Measurements from ENCODE around the gene HMCN2.

HMCN2 gene

DNA sequence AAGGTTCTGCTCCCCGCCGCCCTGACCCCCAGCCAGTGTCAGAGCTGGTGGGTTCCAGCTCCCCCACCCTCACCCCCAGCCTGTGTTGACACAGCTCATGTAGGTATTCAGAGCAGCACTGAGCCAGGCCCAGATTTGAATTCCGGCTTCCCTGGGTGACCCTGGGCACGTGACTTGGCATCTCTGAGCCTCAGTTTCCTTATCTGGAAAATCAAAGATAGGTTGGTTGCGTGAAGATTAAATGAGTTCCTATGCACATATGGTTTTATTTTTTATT is 42.0 kb downstream of the HMCN2 start:
- DNase-seq (ENCODE audit: low spot score) = no peak

DNA sequence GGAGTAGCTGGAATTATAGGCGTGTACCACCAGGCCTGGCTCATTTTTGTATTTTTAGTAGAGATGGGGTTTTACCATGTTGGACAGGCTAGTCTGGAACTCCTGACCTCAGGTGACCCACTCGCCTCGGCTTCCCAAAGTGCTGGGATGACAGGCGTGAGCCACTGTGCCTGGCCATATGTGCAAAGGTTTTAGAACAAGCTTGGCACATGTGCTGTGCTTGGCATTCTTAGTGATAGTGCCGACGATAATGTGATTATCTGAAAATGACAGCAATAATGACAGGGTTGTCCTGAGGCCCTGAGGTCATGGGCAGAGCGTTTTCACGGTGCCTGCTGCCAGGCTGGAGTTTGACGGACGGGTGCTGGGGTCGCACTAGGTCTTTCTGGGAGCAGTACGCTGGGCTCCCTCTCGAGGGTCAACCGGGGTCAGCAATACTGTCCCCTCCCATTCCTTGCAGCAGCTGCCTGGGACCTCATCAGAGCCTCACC is 42.6 kb downstream of the HMCN2 start:
- no peak for DNase-seq (ENCODE audit: low spot score)

- no peak for DNase-seq (ENCODE audit: low spot score)
Observed at GRCh38 chr9:130309689-130310455, 44.3 kb downstream of the HMCN2 start.

DNA sequence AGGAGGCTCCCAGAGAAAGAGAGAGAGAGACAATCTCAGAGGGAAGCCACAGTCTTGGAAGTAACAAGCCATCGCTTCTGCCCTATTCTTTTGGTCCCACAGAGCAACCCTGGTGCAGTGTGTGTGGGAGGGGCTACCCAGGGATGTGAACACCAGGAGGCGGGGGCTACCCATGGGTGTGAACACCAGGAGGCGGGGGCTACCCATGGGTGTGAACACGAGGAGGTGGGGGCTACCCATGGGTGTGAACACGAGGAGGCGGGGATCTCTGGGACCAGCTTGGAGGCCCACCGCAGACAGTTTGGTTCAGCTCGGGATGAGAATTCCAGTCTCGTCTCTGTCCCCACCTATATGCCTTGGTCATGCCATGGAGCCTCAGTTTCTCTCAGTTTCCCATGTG is 44.9 kb downstream of the HMCN2 start:
- DNase-seq (ENCODE audit: low spot score) = no peak

DNA sequence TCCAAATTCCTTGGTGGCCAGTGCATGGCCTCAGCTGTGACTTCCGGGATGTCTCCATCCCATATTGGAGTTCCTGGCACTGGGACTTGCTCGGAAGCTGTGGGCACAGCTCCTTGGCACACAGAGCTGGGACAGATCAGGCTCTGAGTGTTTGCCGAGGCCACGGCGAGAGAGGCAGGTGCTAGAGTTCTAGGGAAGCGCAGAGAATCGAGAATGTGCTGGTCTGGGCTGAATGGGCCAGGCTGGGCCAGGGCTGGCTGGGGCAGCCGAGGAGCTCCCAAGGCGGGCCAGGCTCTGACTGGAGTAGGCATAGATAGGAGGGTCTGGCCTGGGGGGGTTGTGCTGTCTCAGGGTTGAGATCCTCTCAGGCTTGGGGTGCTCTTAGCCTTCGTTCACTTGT is 45.4 kb downstream of the HMCN2 start:
- no peak for DNase-seq (ENCODE audit: low spot score)

DNA sequence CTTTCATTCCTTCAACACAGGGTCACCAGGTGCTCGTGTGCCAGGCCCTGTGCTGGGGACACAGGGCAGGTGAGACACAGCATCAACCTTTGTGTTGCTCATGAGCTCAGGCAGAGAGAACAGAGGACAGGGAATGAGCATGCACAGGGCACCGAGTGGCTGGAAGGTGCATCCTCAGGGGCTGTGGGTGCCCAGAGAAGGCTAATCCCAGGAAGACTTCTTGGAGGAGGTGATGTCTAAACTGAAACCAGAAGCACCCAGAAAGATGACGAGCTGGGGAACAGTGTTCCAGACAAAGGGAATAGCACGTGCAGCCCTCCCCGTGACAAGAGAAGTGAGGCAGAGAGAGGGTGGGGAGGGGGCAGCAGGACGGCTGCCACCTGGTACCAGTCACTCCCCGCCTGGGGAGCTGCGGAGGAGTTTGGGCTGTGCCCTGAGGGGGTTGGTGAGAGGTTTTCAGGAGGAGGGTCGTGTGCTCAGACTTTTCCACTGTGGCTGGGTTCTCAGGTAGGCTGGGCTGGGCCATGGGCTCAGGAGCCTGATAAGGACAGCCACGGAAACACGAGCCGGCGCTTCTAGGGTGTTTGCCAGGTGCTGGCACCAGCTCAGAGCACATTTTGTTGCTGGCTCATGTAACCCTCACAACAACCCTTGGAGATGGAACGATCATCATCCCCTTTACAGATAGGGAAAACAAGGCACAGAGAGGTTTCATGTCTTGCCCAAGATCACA is 46.0 kb downstream of the HMCN2 start:
- no peak for DNase-seq (ENCODE audit: low spot score)

- DNase-seq (ENCODE audit: low spot score) = no peak
Observed at GRCh38 chr9:130313103-130313858, 47.7 kb downstream of the HMCN2 start.

DNA sequence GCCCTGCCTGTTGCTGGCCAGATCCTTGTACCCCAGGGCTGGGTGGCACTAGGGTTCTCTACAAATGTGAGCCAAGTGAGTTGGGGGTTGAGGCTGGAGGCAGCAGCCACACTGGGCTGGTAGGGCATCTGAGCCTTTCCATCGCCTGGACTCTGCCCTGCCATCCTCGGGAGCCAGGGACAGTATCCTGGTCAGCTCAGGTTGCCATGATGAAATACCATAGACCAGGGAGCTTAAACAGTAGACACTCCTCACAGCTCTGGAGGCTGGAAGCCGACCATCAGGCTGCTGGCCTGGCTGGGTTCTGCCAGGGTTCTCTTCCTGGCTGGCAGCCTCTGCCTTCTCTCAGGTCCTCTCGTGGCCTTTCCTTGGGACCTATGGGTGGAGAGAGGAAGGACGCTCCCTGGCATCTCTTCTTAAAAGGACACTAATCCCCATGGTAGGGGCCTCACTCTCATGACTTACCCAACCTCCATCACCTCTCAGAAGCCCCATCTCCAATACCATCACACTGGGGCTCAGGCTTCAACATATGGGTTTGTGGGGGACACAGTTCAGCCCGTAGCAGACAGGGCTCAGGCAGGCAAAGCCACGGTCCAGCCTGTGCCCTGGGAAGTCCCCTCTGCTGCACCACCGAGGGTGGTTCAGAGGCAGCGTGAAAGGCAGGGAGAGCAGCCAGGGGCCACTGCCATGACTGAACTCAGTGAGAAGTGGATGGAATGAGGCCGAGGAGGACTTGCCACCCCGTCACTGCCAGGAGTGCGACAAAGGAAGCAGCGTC is 50.1 kb downstream of the HMCN2 start:
- DNase-seq (ENCODE audit: low spot score) = no peak

DNA sequence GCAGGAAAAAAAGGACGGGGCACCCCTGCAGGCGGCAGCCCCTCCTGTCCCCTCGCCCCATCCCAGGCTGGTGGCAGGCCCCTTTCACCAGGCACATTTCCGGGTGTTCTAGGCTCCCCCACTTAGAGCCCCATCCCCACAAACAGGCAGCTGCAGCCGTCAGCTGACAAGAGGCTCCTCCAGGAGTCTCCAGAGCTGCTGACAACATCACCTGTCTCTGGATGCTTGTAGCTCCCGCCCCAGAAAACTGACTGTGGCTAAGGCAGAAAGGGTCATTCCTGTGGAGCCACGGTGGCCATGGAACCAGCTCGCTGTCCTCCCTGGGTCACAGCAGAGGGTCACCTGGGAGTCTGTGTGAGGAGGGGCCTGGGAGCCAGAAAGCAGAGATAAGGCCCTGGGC is 50.9 kb downstream of the HMCN2 start:
- DNase-seq (ENCODE audit: low spot score) = no peak

- no peak for DNase-seq (ENCODE audit: low spot score)
Observed at GRCh38 chr9:130319300-130319699, 53.7 kb downstream of the HMCN2 start.

- no peak for DNase-seq (ENCODE audit: low spot score)
Observed at GRCh38 chr9:130319944-130320712, 54.6 kb downstream of the HMCN2 start.

- DNase-seq (ENCODE audit: low spot score) = no peak
Observed at GRCh38 chr9:130320723-130321481, 55.3 kb downstream of the HMCN2 start.

DNA sequence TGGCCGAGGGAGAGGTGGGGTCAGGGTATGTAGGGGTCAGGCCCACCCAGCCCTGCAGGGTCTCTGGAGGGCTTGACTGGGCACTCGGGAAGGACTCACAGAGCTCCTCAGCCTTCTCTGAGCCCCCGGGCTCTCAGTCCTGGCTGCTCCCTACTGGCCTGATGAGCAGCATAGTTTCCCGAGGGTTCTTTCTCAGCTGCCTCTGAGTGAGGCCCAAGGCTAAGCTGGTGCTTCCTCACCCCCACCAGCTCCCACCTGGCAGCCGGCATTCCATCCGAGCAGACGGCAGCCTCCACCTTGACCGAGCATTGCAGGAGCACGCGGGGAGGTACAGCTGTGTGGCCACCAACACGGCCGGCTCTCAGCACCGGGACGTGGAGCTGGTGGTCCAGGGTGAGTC is 56.0 kb downstream of the HMCN2 start:
- DNase-seq (ENCODE audit: low spot score) = no peak

- DNase-seq (ENCODE audit: low spot score) = no peak
Observed at GRCh38 chr9:130323051-130323745, 57.6 kb downstream of the HMCN2 start.

- no peak for DNase-seq (ENCODE audit: low spot score)
Observed at GRCh38 chr9:130325921-130326320, 60.4 kb downstream of the HMCN2 start.

- no peak for DNase-seq (ENCODE audit: low spot score)
Observed at GRCh38 chr9:130327070-130327780, 61.7 kb downstream of the HMCN2 start.

- DNase-seq (ENCODE audit: low spot score) = no peak
Observed at GRCh38 chr9:130327781-130328348, 62.3 kb downstream of the HMCN2 start.

DNA sequence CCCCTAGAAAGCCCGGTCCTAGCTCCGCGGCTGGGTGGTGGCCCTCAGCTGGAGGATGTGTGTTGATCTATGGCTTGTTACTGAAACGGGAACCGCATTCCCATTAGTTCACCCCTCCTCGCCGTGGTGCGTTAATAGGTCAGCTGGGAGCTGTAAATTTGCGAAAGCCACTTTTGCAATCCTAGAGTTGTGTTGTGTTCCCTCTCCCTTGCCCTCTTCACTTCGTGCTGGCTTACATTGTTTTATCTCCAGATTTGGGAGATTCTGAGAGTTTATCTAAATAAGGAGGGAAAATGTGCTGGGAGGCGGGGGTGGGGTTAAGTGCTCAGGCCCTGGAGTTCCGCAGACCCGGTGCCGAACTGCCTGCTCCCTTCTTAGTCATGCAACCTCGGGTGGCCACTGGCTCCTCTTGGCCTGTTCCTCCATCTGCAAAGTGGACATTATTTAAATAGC is 62.8 kb downstream of the HMCN2 start:
- DNase-seq (ENCODE audit: low spot score) = no peak

- DNase-seq (ENCODE audit: low spot score) = no peak
Observed at GRCh38 chr9:130329061-130329460, 63.5 kb downstream of the HMCN2 start.
